Tongue (tissue), 2 donors: Measurements from ENCODE around the gene NFATC2IP. TPM values are rescaled to one million over a fixed set of nuclear protein-coding genes. Genes with fewer than 3 reads are reported as not detected.
"Not testable (repeated sequence)": the region's sequence is repeated elsewhere in the genome, so short reads cannot be mapped to it uniquely, and the experiment has no call there.

ENCODE experiments used
- DNase-seq: peaks from one replicate; pipeline ENCODE4 v3.0.0-alpha.2; 2015
- total RNA-seq: library from RNA; depleted of rRNA; stranded (reverse); fragments of >200 nt; gene quantifications from one replicate; pipeline ENCODE4 v1.2.3, GENCODE V29; 2014

Gene NFATC2IP
- total RNA-seq, 1 donor from 2014 or later: 19.1 TPM

DNA sequence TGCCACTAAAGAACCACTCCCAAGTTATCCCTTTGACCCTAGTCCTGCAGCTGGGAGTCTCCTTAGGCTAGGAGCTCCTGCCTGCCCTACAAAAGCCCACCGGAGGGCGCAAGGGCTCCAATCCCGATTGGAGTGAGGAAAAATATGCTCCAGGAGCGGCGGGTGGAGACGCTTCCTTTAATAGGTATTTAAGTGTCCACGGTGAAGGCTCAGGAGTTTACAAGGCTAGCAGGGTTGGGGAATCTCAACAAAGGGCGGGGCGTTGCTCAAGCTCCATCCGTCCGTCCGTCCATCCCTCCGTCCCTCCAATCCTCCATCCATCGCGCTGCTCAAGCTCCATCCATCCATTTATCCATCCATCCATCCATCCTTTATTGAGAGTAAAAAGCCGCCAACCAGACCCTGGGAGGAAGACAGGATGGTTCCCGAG lies 23.3 kb downstream of the NFATC2IP start:
- peak; percentile 76 for DNase-seq

DNA sequence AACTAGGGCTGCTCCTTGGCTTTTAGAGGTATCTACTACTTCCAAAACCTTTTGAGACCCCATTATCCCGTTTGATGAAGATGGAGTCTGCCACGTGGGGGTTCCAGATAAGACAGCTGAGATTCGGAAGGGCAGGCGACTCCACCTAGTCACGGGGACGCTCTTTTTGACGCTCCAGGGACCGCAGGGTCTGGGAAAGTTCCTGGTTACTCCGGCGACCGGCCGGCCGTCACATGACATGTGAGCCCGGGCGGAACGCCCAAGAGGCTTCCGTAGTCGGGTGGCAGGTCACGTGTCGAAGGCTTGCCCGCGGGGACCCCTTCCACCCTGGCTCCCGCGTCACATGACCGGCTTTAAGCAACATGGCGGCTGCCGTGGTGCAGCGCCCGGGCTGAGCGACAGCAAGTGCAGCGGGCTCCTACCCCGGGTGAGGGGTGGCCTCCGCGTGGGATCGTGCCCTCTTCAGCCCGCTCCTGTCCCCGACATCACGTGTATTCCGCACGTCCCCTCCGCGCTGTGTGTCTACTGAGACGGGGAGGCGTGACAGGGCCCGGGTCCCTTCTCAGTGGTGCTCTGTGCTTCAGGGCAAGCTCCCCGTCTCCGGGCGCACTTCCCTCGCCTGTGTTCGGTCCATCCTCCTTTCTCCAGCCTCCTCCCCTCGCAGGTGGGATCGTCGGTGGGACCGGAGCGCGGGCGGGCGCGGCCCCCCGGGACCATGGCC lies 23.9 kb downstream of the NFATC2IP start, which contains the start of gene SPNS1:
Gene SPNS1, plus strand, starts transcription at position 342 of the 721 bp plus-strand sequence. Its CDS starts 374 bp downstream, at position 716.
- peak; percentile 98 for DNase-seq

DNA sequence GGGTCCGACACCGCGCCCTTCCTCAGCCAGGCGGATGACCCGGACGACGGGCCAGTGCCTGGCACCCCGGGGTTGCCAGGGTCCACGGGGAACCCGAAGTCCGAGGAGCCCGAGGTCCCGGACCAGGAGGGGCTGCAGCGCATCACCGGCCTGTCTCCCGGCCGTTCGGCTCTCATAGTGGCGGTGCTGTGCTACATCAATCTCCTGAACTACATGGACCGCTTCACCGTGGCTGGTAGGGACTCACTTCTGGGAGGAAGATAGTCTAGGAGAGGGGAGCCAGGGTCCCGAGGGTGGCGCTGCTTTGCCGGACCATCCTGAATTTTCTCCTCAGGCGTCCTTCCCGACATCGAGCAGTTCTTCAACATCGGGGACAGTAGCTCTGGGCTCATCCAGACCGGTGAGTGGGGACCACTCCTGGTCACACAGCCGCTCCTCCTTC lies 24.4 kb downstream of the NFATC2IP start:
- no peak for DNase-seq

DNA sequence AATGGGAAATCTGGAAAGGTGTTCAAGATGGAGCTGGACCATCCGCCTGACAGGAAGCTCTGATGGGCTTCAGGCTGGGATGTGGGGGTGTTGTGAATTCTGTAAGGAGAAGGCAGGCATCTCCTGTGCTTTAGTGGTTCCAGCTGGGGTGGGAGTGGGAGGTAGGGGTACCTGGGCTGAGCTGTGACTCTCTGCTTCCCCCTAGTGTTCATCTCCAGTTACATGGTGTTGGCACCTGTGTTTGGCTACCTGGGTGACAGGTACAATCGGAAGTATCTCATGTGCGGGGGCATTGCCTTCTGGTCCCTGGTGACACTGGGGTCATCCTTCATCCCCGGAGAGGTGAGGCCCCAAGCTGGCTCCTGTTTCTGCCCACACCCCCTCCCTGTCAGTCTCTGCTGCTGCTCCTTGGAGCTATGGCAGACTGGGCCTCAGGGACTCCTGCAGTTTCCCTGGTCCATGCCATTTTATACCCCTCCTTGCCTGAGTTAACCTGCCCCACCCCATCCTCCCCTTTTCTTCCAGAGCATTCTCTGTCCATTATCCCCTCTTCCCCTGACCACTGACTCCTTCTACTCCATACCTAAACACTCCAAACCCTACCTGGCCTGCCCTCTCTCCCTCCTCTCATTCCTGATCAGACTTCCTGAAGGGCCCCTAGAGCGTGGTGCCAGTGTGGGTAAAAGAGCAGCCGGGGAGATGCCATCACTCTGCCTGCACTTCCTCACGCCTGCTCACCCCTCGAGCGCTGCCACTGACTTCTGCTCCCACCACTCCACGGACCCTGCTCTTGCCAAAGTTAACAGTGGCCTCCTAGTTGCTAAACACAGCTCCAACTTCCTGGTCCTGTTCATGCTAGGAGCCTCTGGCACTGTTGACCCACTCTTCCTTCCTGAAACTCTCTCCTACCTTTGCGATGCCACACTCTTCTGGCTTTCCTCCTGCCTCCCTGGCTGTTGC lies 27.2 kb downstream of the NFATC2IP start:
- no peak for DNase-seq

DNA sequence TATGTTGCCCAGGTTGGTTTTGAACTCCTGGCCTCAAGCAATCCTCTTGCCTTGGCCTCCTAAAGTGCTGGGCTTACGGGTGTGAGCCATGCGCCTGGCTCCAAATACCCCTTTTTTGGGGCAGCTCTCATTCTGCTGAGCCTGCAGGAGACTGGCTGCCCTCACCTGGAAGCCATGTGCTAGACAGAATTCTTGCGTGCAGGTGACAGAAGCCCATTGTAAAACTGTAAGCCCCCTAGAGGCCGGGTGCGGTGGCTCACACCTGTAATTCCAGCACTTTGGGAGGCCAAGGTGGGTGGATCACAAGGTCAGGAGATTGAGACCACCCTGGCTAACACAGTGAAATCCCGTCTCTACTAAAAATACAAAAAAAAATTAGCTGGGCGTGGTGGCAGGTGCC lies 29.6 kb downstream of the NFATC2IP start:
- not testable (repeated sequence) for DNase-seq

DNA sequence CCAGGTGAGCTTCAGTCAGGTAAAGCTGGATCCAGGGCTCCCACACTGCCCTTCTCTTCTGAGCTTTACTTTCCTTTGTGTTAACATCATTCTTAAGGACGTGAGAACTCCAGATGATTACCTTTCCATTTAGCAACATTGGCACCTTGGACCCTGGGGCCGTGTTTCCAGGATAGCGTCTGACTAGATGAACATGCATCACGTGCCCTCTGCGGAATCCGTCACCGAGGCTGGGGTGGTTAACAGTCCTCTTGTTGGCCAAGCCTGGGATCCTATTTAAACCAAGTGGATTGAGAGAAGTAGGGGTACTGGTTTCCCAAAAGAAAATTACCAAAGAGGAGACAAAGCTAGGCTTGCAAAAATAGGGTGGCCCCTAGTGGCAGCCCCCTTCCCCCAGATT lies 30.2 kb downstream of the NFATC2IP start:
- DNase-seq: no peak

DNA sequence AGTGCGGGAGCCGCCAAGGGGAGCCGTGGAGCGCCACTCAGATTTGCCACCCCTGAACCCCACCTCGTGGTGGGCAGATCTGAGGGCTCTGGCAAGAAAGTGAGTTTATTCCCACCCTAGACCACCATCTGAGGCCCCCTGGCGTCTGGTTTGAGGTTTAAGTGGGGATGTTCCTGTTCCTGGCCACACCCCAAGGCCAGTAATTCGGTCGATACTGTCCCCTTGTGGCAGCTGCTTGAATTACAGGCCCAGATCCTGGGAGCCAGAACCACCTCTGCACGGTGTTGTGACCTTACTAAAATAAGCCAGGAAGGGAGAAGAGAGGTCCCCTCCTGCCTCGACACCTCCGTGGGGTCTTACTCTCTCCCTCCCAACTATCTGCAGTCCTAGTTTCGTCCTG lies 30.8 kb downstream of the NFATC2IP start:
- DNase-seq: no peak

DNA sequence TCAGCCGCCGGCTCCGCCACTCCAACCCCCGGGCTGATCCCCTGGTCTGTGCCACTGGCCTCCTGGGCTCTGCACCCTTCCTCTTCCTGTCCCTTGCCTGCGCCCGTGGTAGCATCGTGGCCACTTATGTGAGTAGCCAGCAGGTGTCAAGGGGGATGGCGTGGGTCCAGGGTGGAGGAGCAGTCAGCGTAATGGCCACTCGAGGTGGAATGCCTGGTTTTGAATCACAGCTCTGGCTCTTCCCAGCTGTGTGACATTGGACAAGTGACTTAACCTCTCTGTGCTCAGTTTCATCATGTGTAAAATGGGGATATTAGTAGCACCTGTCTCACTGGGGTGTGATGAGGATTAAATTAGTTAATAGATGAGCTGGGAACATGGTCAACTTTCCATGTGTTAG lies 31.7 kb downstream of the NFATC2IP start:
- DNase-seq: no peak

DNA sequence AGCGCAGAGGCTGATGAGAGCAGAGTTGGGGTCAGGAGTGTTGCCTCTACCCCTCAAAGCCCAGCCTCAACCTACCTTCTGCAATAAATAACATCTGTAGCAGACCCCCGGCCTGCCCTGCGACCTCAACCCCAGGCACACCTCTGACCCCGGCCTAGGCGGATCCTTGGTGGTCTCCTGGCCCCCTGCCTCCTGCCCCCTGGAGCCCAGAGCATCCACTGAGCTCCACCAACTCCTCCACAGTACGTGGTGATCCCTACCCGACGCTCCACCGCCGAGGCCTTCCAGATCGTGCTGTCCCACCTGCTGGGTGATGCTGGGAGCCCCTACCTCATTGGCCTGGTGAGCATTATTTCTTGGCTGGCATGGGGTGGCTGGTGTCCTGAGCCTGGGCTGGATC lies 32.2 kb downstream of the NFATC2IP start:
- DNase-seq: no peak

DNA sequence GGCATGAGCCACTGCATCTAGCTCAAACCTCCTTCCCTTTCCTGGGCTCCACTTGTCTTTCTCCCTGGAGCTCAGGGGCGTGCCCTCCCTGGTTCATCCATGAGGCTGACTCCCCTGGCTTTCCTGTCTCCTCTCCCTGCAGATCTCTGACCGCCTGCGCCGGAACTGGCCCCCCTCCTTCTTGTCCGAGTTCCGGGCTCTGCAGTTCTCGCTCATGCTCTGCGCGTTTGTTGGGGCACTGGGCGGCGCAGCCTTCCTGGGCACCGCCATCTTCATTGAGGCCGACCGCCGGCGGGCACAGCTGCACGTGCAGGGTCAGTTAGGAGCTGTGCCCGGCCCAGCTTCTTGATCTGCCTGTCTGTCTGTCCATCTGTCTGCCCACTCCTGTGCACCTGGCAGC lies 32.9 kb downstream of the NFATC2IP start:
- DNase-seq: no peak

DNA sequence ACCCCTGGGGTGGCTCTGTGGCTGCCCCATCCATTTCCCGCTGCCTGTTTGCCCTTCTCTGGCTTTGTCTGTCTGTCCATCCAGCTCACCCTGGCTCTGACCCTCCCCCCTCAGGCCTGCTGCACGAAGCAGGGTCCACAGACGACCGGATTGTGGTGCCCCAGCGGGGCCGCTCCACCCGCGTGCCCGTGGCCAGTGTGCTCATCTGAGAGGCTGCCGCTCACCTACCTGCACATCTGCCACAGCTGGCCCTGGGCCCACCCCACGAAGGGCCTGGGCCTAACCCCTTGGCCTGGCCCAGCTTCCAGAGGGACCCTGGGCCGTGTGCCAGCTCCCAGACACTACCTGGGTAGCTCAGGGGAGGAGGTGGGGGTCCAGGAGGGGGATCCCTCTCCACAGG lies 33.4 kb downstream of the NFATC2IP start:
- no peak for DNase-seq

DNA sequence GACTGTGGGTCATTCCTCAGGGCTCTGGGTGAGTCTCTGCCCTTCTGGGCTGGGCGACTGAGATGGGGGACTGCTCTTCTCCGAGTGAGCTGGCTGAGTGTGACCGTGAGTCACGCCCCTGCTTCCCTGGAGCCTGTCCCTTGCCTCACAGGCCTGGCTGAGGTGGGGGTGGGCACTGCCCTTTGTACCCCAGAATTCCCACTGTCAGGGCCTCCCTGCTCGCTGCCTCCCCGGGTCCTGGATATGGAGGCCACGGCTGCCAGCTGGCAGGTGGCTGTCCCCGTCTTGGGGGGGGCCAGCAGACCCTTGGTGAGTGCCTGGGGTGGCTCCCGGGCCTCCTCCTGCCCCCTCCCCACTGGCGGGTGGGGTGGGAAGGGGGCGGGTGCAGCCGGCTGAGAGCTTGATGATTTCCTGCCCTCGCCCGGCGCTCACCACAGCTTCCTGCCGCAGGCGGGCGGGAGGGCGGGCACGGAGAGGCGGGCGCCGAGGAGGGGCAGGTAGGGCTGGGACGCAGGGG lies 33.9 kb downstream of the NFATC2IP start, which contains the start of gene LAT:
Gene LAT, plus strand, starts transcription at position 434 of the 517 bp plus-strand sequence. CDS start 366 bp downstream, outside the sequence.
- DNase-seq: no peak

DNA sequence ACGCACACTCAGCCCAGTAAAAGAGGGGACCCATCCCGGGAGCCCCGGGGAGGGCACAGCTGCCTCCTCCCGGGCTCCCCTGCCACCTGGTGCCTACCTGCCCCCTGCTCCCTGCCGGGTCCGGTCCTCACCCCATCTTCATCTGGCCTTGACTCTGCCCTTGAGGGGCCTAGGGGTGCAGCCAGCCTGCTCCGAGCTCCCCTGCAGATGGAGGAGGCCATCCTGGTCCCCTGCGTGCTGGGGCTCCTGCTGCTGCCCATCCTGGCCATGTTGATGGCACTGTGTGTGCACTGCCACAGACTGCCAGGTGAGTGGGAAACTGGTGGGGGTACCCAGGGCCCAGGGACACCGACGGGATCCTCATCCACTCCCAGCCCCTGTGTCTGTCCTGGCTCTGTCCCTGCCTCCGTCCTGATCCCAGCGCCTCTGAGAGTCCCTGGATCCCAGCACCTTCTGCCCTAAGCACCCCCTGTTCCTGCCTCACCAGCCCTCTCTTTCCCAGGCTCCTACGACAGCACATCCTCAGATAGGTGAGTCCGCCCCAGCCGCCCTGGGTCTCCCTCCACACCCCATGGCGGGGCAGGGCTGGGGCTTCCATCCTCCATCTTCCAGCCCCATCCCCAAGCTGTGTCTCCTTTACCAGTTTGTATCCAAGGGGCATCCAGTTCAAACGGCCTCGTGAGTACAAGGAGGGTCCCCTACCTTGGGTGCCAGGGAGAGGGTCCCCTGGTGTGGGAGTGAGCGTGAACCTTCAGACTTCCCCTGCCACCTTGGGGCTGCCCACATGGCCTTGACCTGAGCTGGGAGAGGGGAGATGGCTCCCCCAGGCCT lies 34.7 kb downstream of the NFATC2IP start:
- DNase-seq: no peak

DNA sequence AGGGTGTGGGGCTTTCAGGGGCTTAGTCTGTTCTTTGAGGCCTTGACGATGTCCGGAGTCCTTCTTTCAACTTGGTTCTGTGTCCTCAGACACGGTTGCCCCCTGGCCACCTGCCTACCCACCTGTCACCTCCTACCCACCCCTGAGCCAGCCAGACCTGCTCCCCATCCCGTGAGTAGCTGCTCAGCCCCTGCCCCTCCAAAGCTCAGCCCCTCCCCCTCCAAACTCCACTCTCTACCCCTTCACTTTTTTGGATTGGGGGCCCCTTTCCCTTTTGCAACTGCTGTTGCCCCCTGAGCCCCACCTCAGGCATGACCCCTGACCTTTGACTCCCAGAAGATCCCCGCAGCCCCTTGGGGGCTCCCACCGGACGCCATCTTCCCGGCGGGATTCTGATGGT lies 35.3 kb downstream of the NFATC2IP start:
- DNase-seq: no peak

DNA sequence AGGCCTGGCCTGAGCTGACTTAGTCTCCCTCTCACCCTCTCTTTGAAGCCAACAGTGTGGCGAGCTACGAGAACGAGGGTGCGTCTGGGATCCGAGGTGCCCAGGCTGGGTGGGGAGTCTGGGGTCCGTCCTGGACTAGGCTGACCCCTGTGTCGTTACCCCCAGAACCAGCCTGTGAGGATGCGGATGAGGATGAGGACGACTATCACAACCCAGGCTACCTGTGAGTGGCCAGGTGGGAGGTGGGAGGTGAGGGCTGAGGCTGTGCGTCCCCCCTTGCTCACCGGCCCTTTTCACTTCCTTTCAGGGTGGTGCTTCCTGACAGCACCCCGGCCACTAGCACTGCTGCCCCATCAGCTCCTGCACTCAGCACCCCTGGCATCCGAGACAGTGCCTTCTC lies 35.8 kb downstream of the NFATC2IP start:
- DNase-seq: no peak

DNA sequence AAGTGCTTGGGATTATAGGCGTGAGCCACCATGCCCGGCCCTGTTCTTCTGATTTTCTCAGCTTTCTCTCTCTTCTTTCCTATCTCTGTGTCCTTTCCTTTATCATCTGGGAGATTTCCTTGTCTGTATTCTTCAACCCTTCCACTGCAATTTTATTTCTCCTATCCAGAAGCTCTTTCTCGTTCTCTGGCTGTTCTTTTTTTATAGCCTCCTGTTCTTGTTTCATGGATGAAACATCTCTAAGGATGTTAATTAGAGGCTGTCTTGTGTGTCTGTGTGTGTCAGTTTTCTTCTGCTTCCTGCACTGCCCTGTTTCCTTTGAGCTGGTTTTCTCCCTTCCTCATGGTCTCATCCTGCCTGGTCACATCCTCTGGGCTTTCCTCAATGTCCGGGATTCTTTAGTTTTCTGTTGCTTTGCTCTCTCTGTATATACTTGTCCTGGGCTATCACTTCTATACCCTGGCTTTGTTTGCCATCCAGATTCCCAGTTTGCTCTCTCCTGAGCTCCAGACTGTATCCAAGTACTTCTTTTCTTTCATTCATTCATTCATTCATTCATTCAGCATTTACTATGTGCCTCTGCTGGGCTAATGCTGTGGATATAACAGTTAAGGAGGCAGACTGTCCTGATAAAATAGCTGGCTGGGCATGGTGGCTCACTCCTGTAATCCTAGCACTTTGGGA lies 36.6 kb downstream of the NFATC2IP start:
- DNase-seq: no peak

DNA sequence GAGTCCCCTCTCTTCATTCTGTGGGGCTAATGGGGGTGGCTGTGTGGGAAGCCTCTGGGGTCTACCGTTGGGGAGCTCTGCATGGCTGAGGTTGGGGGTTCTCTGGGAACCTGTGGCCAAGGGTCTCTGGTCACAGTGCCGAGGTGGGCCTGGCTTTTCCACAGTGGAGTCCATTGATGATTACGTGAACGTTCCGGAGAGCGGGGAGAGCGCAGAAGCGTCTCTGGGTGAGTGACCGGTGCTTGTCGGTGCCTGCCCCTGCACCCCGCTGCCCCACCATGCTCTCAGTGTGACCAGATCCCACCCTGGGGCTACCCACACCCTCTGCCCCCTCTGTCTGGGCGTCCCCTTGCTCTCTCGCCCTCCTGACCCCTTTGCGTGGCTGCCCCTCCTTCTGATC lies 38.6 kb downstream of the NFATC2IP start:
- no peak for DNase-seq

DNA sequence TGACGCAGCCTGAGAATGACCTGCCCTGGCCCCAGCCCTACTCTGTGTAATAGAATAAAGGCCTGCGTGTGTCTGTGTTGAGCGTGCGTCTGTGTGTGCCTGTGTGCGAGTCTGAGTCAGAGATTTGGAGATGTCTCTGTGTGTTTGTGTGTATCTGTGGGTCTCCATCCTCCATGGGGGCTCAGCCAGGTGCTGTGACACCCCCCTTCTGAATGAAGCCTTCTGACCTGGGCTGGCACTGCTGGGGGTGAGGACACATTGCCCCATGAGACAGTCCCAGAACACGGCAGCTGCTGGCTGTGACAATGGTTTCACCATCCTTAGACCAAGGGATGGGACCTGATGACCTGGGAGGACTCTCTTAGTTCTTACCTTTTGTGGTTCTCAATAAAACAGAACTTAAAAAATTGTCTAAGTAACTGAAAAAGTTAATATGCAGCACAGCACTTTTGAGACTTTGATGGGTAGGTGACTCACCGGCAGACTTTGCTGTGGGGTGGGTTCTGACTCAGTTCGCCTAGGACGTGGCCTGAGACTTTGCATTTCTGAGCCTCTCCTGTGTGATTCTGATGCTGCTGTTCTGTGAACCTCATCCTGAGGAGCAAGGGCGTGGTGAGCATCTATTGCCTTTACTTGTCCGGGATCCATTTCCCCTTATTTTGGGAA lies 39.8 kb downstream of the NFATC2IP start:
- DNase-seq: no peak

DNA sequence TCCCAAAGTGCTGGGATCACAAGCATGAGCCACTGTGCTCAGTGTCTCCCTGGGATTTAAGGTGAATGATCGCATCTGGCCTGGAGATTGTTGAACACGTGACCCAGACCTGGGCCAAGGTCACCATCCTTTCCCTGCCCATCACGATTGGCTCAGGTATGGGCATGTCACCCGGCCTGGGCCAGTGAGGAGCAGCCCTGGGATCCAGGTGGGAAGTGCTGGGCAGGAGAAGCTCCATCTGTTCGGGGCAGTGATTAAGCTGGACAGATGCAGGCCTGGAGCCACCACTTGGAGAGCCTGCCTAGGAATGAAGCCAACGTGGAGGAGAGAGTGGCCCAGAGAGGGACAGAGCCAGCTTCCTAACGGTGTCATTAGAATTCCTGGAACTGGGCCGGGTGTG lies 41.0 kb downstream of the NFATC2IP start:
- no peak for DNase-seq

DNA sequence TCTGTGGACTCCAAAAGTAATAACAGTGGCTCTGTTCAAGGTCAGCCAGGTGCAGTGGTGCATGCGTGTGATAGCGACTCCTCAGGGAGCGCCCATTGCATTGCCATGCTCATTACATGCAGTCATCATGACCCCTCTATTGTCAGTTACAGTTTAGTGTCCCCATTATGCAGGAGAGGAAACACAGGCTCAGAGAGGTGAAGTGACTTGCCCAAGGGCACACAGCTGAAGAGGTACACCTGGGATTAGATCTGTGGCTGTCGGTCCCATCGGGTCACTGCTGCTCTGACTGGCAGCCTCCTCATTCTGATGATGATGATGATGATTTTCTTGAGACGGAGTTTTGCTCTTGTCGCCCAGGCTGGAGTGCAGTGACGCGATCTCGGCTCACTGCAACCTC lies 41.8 kb downstream of the NFATC2IP start:
- no peak for DNase-seq

DNA sequence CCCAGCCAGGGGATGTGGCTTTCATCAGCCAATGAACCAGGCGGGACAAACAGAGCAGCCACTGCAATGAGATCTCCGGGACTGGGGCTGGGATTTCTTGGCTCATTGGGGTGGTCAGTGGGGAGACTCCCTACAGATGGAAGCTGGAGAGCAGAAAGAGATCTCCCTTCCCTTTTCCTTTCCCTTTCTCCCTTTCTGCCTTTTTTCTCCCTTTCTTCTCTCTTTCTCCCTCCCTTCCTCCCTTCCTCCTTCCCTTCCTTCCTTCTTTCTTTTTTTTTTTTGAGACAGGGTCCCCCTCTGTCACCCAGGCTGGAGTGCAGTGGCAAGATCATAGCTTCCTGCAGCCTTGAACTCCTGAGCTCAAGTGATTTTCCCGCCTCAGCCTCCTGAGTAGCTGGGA lies 48.1 kb downstream of the NFATC2IP start:
- no peak for DNase-seq
